CD4-positive, alpha-beta T cell treated with Interleukin-6 at 100 ng/mL for 8 hours (primary cell): ENCODE results near the gene NANS.
"Not testable (repeated sequence)": the region's sequence is repeated elsewhere in the genome, so short reads cannot be mapped to it uniquely, and the experiment has no call there.

Experiments used
- DNase-seq: peaks from one replicate; pipeline ENCODE4 v3.0.0-alpha.2; 2020; ENCODE audit warnings: mixed read lengths, low spot score

The NANS gene

DNA sequence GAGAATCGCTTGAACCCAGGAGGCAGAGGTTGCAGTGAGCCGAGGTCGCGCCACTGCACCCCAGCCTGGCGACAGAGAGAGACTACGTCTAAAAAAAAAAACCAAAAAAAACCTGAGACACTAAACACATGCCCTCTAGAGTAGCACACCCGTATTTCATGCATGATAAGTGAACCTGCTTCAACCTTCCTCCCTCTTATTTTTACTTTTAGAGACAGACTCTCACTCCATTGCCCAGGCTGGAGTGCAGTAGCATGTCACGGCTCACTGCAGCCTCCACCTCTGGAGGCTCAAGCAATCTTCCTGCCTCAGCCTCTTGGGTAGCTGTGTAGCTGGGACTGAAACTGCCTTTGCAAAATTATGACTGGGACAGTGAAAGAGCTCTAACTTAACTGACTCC is 17.6 kb upstream of the NANS start:
- DNase-seq: no peak

DNA sequence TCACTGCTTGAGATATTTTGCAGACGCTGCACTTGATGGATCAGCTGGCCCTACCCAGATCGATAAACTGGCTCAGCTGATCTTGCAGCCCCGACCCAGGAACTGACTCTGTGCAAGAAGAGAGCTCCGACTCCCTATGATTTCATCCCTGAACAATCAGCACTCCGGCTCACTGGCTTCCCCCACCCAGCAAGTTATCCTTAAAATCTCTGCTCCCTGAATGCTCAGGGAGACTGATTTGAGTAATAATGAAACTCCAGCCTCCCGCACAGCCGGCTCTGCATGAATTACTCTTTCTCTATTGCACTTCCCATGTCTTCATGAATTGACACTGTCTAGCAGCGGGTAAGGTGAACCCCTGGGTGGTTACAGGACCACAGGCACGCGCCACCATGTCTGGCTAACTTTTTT is 16.9 kb upstream of the NANS start:
- DNase-seq: no peak

DNA sequence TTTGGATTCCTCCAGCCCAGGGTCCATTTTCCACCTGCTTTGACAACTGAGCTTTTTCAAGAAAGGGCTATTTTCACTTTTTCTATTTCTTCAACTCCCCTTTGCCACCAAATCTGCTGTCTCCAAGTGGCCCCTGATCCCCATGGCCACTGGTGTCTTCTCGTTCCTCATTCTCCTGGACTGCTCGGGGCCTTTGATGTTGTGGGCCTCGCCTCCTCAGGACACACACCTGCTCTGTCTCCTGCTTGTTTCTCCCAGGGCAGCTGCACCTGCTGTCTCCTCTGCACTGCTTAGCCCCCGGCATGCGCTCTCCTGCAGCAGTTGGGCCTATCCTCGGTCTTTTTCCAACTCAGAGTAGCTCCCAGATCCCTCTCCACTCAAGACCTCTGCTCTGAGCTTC is 16.3 kb upstream of the NANS start:
- no peak for DNase-seq

GRCh38 chr9:98043915-98044314 is 12.6 kb upstream of the NANS start:
- DNase-seq: no peak

DNA sequence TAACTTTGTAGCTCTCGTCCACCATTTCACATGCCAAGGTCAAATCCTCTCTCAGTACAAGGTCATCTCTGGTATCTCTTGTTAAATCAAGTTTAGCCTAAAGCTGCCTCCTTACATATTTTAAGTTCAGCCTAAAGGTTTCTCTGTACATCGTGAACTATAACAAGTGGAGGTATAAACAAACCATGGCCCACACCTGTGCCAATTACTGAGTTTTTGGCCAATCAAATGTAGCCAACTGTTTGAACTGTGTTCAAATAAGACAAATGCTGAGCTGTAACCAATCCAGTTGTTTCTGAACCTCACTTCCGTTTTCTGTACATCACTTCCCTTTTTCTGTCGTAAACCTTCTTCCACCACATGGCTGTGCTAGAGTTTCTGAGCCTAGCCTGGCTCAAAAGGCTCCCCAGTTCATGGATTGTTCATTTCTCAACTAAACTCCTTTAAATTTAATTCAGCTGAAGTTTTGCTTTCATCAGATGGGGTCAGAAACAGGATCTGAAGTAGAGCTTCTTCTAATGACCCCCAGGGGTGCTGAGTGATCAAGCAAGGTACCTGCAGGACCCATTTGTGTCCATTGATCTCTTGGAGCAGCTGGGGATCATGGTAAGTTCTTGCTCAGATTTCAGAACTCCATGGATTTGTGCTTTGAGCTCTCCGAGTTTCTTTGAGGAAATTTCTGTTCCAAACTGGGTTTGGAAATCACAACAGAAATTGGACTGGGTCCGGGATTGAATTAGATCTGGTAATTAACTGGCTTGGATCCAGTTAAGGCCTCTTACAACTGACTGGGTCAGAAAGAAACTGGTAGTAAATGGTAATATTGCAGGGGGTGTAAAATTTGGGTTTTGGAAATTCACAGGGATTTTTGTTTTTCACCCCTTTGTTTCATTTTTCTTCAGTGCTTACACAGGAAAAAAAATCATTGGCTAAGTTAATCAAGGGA is 11.0 kb upstream of the NANS start:
- peak; percentile 59 for DNase-seq

GRCh38 chr9:98046180-98046543 is 10.4 kb upstream of the NANS start:
- DNase-seq: no peak

GRCh38 chr9:98047002-98047401 is 9.5 kb upstream of the NANS start:
- no peak for DNase-seq

GRCh38 chr9:98049288-98050072 is 7.1 kb upstream of the NANS start:
- no peak for DNase-seq

DNA sequence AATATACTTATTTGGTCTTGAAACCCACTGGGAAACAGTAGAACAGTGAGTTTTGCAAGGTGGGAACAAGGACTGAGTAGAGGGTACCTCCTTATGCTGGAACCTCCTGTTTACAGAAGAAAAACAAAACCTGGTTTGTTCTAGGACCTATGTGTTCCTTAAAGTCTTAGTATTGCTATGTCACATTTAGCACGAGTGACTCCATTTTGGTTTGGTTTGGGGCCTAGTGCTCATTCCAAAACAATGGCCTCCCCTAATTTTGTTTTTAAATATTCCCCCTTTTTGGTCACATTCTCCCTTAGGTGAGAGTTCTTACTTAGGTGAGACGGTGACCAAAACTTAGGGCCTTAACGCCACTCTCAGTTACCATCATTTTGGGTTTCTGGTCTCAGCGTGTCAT is 6.2 kb upstream of the NANS start:
- no peak for DNase-seq

DNA sequence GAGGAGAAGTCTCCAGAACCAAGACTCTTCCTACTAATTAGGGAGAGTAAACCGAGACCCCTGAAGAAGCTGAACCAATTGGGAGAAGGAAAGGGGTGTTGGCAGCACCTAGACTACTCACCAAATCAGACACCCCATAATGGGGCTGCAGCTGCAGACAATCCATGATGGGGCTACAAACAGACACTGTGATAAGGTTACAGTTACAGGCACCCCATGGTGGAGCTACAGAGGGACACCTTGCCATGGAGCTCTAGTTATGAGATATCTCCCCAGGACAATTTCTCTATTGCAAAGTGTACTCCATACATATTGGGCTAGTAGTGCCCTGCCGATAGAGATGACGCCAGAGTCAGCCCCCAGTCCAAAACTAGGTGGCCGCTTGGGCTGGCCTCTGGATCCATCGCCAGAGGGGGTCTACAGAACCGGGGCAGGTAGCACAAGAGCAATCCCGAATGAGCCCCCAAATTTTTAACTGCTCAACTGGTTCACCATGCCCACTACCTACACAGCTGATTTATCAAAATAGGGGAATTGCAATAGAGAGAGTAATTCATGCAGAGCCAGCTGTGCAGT is 2.1 kb upstream of the NANS start:
- no peak for DNase-seq

GRCh38 chr9:98057138-98057799 is 737 bp downstream of the NANS start:
- DNase-seq: no peak

GRCh38 chr9:98062161-98062560 is 5.6 kb downstream of the NANS start:
- no peak for DNase-seq

- DNase-seq: no peak
These were observed 8.3 kb downstream of the NANS start for GRCh38 chr9:98064623-98065392.

DNA sequence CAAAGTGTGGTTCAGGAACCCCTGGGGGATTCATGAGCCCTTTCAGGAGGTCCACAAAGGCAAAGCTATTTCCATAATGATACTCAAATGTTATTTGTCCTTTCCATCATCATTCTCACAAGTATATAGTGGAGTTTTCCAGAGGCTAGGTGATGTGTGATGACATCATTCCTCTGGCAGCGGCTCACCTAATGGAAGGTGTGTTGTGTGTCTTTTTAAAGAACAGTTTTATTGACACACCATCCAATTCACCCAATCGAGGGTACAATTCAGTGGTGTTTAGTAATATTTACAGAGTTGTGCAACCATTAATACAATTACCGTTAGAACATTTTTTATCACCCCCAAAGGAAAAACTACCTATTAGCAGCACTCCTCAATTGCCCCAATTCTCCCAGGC is 9.7 kb downstream of the NANS start:
- DNase-seq: no peak

DNA sequence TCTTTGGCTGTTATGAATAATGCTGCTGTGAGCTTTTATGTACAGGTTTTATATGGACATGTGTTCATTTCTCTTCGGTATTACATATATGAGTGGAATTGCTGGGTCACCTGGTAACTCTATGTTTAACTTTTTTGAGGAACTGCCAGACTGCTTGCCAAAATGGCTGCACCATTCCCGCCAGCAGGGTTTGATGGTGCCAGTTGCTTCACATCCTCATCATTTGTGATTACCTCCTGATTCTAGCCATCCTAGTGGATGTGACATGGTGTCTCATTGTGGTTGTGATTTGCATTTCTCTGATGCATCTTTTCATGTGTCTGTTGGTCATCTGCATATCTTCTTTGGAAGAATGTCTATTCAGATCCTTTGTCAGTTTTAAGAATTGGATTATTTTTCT is 10.7 kb downstream of the NANS start:
- DNase-seq: no peak

DNA sequence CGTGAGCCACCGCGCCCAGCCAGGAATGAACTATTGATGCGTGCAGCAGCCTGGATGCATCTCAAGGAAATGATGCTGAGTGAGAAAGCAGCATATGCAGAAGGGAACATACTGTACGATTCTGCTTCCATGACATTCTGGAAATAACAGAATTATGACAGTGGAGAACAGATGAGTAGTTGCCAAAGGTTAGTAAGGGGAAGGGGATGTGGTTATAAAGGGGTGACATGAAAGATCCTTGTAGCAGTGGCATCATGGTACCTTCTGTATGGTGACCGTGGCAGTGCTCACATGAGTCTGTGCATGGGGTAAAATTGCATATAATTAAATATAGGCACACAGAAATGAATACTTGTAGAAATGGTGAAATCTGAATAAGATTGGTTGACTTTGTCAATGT is 13.0 kb downstream of the NANS start:
- no peak for DNase-seq

- DNase-seq: no peak
These were observed 14.2 kb downstream of the NANS start for GRCh38 chr9:98070704-98071103.

DNA sequence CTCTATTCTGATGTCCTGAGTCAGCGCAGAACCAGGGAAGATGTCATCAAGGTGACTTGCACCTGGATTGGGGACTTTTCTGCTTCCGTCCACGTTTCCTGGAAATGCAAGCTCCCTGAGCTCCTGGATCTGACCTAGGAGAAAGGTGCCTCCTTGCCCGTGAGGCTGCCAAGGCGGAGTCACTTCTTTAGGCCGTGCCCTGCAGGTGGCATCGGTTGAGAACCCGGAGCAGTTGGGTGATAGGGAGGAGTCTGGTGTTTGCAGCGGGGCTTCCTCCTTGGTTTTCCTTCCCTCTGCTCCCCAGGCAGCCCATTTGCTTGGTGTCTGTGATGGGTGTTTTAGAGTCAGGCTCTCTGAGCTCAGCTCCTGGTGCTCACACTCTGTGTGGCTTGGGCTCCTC is 15.2 kb downstream of the NANS start:
- no peak for DNase-seq

DNA sequence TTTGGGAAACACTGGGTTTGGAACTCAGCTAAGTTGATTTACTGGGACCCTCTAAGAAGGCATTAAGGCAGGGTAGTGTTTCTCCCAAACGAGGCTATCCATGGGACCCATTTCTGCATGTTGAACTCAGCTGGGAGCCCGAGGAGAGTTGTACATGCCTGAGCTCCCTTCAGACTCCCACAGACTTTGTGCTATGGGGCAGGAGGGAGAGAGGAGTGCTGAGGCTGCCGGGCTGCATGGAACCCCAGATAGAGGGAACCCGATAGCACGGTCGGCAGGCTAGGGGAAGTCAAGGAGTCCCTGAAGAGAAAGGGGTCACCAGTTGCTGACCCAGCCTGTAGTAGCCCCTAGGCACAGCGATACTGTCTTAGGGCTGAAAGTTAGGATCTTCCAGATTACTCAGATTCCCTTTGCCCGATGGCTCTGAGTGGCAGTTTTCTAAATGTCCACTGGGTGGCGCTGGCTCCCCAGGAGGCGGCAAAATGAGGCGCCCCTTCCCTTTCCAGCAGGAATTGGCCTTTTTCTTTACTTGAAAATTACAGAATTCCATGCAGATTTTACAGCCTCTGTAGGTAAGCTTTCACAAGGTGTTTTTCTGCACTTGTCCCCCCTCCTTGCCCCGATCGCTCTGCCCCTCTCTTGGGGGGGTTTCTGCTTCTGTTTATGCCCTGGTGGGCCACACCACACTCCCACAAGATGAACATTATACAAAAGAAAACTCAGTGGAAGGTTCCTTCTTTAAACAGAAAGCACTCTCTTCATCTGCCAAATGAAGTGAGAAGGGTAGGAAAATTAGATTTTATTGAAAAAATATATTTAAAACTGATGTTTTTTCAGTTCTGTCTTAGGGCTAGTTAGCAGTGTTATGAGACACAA is 17.8 kb downstream of the NANS start:
- peak; percentile 71 for DNase-seq

DNA sequence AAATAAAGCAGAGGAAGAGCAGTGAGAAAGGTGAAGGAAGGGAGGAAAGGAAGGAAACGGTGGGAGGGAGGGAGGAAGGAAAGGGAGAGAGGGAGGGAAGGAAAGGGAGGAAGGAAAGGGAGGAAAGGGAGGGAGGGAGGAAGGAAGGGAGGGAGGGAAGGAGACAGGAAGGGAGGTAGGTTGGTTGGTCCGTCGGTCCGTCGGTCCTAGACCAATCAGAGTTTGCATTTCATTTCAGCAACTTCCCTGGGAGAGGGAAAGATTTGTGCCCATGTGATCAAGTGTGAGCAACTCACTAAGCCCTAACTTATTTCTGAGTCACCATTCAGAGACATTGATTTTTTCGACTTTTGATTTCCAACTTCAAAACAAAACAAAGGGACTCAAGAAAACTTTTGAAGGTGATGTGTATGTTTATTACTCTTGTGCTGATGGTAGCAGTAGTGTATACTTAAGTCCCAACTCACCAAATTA is 18.8 kb downstream of the NANS start:
- DNase-seq: peak; percentile 33

DNA sequence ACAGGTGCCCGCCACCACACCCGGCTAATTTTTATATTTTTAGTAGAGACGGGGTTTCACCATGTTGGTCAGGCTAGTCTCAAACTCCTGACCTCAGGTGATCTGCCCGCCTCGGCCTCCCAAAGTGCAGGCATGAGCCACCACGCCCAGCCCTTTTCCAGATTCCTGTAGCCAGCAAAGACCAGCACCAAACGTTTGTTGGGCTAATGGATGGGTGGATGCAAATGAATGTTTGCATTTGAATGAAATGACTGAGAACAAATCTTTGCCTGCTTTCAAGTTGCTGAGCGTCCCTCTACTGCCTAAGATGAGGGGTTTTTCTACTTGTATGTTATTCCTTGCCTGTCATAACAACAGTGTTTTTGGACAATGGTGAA is 20.0 kb downstream of the NANS start:
- not testable (repeated sequence) for DNase-seq
